ENCODE data around the gene SFI1.

SFI1 gene, protein sequence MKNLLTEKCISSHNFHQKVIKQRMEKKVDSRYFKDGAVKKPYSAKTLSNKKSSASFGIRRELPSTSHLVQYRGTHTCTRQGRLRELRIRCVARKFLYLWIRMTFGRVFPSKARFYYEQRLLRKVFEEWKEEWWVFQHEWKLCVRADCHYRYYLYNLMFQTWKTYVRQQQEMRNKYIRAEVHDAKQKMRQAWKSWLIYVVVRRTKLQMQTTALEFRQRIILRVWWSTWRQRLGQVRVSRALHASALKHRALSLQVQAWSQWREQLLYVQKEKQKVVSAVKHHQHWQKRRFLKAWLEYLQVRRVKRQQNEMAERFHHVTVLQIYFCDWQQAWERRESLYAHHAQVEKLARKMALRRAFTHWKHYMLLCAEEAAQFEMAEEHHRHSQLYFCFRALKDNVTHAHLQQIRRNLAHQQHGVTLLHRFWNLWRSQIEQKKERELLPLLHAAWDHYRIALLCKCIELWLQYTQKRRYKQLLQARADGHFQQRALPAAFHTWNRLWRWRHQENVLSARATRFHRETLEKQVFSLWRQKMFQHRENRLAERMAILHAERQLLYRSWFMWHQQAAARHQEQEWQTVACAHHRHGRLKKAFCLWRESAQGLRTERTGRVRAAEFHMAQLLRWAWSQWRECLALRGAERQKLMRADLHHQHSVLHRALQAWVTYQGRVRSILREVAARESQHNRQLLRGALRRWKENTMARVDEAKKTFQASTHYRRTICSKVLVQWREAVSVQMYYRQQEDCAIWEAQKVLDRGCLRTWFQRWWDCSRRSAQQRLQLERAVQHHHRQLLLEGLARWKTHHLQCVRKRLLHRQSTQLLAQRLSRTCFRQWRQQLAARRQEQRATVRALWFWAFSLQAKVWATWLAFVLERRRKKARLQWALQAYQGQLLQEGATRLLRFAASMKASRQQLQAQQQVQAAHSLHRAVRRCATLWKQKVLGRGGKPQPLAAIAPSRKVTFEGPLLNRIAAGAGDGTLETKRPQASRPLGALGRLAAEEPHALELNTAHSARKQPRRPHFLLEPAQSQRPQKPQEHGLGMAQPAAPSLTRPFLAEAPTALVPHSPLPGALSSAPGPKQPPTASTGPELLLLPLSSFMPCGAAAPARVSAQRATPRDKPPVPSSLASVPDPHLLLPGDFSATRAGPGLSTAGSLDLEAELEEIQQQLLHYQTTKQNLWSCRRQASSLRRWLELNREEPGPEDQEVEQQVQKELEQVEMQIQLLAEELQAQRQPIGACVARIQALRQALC

DNA sequence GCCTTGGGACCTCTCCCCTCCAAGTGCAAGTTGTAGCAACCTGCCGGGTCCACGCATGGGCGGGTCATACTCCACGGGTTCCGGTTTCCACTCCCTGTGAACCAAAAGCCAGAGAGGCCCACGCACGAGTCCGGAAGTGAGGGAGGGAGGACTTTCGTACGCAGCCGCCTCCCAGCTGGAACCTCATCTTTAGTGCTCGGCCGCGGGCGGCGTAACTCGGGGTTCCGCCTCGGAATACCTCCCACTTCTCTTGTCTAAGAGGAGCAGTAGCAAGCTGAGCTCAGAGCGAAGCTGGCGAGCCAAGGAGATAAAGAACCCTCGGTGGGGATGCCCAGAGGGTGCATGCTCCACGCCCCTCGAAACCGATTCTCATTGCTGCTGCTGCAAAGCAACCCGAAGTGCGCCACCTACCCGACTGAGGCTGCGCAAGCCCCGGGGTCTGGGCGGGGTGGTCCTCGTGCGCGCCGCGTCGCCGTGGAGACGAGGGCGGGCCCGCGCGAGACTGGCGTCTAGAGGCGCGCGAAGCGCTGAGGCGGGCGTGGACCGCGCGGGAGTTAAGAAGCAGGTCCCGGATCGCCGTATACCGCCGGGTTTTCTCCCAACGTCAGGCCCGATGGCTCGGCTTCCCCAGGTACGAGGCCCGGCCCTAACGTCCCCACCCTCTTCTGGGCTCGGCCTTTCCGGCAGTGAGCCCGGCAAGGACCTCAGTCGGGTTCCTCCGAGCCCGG is at the start of gene SFI1:
Gene SFI1 (plus strand): TSS at position 530 of the 728 bp plus-strand sequence. CDS start 11,749 bp downstream, outside the sequence.
- H3K4me1 ChIP-seq (ENCODE audit: insufficient read depth, poor library complexity, severe bottlenecking): no peaks in the 10 kb centered on the region
- TF ChIP-seq, protein P1, sequence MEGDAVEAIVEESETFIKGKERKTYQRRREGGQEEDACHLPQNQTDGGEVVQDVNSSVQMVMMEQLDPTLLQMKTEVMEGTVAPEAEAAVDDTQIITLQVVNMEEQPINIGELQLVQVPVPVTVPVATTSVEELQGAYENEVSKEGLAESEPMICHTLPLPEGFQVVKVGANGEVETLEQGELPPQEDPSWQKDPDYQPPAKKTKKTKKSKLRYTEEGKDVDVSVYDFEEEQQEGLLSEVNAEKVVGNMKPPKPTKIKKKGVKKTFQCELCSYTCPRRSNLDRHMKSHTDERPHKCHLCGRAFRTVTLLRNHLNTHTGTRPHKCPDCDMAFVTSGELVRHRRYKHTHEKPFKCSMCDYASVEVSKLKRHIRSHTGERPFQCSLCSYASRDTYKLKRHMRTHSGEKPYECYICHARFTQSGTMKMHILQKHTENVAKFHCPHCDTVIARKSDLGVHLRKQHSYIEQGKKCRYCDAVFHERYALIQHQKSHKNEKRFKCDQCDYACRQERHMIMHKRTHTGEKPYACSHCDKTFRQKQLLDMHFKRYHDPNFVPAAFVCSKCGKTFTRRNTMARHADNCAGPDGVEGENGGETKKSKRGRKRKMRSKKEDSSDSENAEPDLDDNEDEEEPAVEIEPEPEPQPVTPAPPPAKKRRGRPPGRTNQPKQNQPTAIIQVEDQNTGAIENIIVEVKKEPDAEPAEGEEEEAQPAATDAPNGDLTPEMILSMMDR (IDR thresholded peaks at IDR 0.05; ENCODE audit: poor library complexity, severe bottlenecking): peak; percentile 43
- no peaks in the 10 kb centered on the region for H3K27me3 ChIP-seq (ENCODE audit: insufficient read depth, poor library complexity, severe bottlenecking)
- H3K27ac ChIP-seq (ENCODE audit: poor library complexity, severe bottlenecking): peak within 1 kb of the TSS; percentile 54
- DNase-seq (ENCODE audit: low spot score) (peak; percentile 89), ATAC-seq (ENCODE audit: low read depth) (peak; percentile 95)
- H3K4me3 ChIP-seq (ENCODE audit: severe bottlenecking): peak within 1 kb of the TSS; percentile 54
- 0 out of 2 replicates have a peak, but pooled peaks cover 7% of the 10 kb centered on the region for H3K36me3 ChIP-seq (ENCODE audit: low read depth)
- no peaks in the 10 kb centered on the region for H3K9me3 ChIP-seq (ENCODE audit: severe bottlenecking)

DNA sequence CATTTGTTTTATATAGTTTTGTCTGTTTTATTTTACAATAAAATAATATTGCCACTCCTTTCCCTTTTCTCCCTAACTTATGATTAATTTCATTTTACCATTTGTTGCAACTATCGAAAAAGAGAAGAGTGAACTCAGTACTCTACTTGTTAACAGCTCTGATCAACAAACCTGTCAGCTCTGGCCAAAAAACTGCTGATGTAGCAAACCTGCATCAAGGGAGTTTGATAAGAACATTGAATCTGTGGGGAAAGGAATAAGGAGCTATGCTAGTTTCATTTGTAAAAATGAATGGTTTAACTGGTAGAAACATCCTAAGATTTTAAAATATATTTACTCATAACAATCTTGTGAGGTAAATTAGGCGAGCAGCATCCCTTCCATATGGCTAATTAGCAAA is 49.6 kb upstream of the SFI1 start:
- Histone ChIP-seq H3K9me3 (ENCODE audit: severe bottlenecking) (no peaks in the 10 kb centered on the region), H3K4me3 (ENCODE audit: severe bottlenecking) (no peak overlapping the region), H3K4me1 (ENCODE audit: insufficient read depth, poor library complexity, severe bottlenecking) (no peaks in the 10 kb centered on the region), H3K27me3 (ENCODE audit: insufficient read depth, poor library complexity, severe bottlenecking) (no peaks in the 10 kb centered on the region), H3K36me3 (ENCODE audit: low read depth) (peaks cover 40% of the 10 kb centered on the region), H3K27ac (ENCODE audit: poor library complexity, severe bottlenecking) (no peak overlapping the region)
- TF ChIP-seq, protein P1 (IDR thresholded peaks at IDR 0.05; ENCODE audit: poor library complexity, severe bottlenecking): no peak
- no peak for DNase-seq (ENCODE audit: low spot score)
- no peak for ATAC-seq (ENCODE audit: low read depth)

DNA sequence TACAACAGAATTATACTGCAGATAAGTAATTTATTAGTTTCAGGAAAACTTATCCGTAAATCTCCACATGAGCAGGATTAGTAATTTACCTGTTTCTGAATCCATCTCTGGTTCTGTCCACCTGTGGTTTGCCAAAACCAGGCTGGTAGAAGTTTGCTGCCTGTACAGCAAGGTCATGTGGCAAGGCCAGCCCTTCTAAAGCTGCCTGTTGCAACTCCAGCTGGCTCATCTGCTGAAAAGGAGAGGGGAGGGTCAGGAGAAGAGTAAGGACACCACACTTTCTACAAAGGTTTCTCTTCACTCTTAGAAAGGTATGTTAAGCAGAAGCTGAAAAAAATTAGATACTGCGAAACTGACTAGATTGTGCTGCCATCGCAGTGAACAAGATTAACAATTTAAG is 49.0 kb upstream of the SFI1 start:
- Histone ChIP-seq H3K9me3 (ENCODE audit: severe bottlenecking) (no peaks in the 10 kb centered on the region), H3K4me1 (ENCODE audit: insufficient read depth, poor library complexity, severe bottlenecking) (no peaks in the 10 kb centered on the region), H3K27me3 (ENCODE audit: insufficient read depth, poor library complexity, severe bottlenecking) (no peaks in the 10 kb centered on the region), H3K27ac (ENCODE audit: poor library complexity, severe bottlenecking) (no peak overlapping the region), H3K36me3 (ENCODE audit: low read depth) (peaks cover 40% of the 10 kb centered on the region), H3K4me3 (ENCODE audit: severe bottlenecking) (no peak overlapping the region)
- DNase-seq (ENCODE audit: low spot score) (no peak), ATAC-seq (ENCODE audit: low read depth) (no peak)
- TF ChIP-seq, protein P1 (IDR thresholded peaks at IDR 0.05; ENCODE audit: poor library complexity, severe bottlenecking): no peak

DNA sequence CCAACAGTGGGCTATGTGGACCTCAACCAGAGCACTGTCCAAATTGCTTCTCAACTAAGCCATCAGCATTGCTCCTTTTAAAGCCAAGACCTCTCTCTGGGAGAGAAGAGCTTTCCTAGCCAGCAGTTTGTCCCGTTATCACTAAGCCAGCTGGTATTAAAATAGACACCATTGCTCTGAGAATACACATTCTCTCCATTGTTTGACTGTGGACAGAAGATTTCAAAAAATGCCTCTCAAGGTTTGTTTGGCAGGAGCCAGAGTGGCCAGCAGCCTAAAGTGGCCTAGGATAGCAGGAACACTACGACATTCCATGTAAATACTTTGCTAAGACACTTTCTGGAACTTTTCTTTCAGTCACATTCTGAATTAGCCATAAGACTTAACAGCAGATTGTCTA is 48.0 kb upstream of the SFI1 start:
- H3K27ac ChIP-seq (ENCODE audit: poor library complexity, severe bottlenecking): no peak overlapping the region
- TF ChIP-seq, protein P1 (IDR thresholded peaks at IDR 0.05; ENCODE audit: poor library complexity, severe bottlenecking): no peak
- ATAC-seq (ENCODE audit: low read depth): no peak
- no peak overlapping the region for H3K4me3 ChIP-seq (ENCODE audit: severe bottlenecking)
- H3K4me1 ChIP-seq (ENCODE audit: insufficient read depth, poor library complexity, severe bottlenecking): no peaks in the 10 kb centered on the region
- H3K27me3 ChIP-seq (ENCODE audit: insufficient read depth, poor library complexity, severe bottlenecking): no peaks in the 10 kb centered on the region
- peaks cover 36% of the 10 kb centered on the region for H3K36me3 ChIP-seq (ENCODE audit: low read depth)
- no peak for DNase-seq (ENCODE audit: low spot score)
- no peaks in the 10 kb centered on the region for H3K9me3 ChIP-seq (ENCODE audit: severe bottlenecking)
